IPS DF 6.9 (cell line): ENCODE measurements around the gene ITGB4.

ENCODE experiments used
- DNase-seq: peaks from one replicate; pipeline ENCODE4 v3.0.0-alpha.2; 2013; ENCODE audit warnings: low read depth, low spot score
- H3K27ac ChIP-seq: one replicate; pipeline ENCODE4 v1.5.1; 2013; ENCODE audit warnings: low read length, control low read depth
- H3K27me3 ChIP-seq: 2 replicates; pipeline ENCODE4 v1.6.1; 2013; ENCODE audit warnings: mild to moderate bottlenecking, low read length; ENCODE audit not compliant: control insufficient read depth, insufficient read depth
- H3K36me3 ChIP-seq: 2 replicates; pipeline ENCODE4 v1.6.1; 2013; ENCODE audit warnings: low read length; ENCODE audit not compliant: control insufficient read depth, insufficient read depth
- H3K4me1 ChIP-seq: 2 replicates; pipeline ENCODE4 v1.6.1; 2013; ENCODE audit warnings: low read length; ENCODE audit not compliant: control insufficient read depth, insufficient read depth
- H3K4me3 ChIP-seq: 2 replicates; pipeline ENCODE4 v1.5.1; 2013; ENCODE audit warnings: mild to moderate bottlenecking, low read length
- H3K9me3 ChIP-seq: 2 replicates; pipeline ENCODE4 v1.6.1; 2013; ENCODE audit warnings: low read length, inconsistent platforms; ENCODE audit not compliant: control insufficient read depth, insufficient read depth
- WGBS: extraction: QIAGEN DNeasy Blood & Tissue Kit; methylation state at CpG from one replicate; pipeline ENCODE4 v1.1.7; 2013; ENCODE audit warnings: mixed read lengths, missing lambda C conversion rate; ENCODE audit not compliant: insufficient read length, insufficient coverage; 5-methylcytosine and 5-hydroxymethylcytosine counted together

ITGB4 gene

DNA sequence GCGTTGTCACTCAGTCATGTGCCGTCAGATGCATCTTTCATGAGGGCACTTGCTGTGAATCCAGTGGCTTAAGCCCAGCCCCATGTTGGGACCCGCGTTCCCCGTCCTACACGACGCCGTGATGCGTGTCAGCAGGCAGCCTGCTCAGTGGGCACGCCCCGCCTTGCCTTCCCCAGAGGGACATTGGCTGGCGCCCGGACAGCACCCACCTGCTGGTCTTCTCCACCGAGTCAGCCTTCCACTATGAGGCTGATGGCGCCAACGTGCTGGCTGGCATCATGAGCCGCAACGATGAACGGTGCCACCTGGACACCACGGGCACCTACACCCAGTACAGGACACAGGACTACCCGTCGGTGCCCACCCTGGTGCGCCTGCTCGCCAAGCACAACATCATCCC lies 8.8 kb downstream of the ITGB4 start:
- no peak for DNase-seq
- no peak overlapping the region for H3K4me3 ChIP-seq
- H3K27me3 ChIP-seq: no peaks in the 10 kb centered on the region
- no peaks in the 10 kb centered on the region for H3K4me1 ChIP-seq
- H3K27ac ChIP-seq: no peak overlapping the region
- no peaks in the 10 kb centered on the region for H3K9me3 ChIP-seq
- no peaks in the 10 kb centered on the region for H3K36me3 ChIP-seq
- WGBS: no CpG with 5 or more reads among the region's 24 CpGs

DNA sequence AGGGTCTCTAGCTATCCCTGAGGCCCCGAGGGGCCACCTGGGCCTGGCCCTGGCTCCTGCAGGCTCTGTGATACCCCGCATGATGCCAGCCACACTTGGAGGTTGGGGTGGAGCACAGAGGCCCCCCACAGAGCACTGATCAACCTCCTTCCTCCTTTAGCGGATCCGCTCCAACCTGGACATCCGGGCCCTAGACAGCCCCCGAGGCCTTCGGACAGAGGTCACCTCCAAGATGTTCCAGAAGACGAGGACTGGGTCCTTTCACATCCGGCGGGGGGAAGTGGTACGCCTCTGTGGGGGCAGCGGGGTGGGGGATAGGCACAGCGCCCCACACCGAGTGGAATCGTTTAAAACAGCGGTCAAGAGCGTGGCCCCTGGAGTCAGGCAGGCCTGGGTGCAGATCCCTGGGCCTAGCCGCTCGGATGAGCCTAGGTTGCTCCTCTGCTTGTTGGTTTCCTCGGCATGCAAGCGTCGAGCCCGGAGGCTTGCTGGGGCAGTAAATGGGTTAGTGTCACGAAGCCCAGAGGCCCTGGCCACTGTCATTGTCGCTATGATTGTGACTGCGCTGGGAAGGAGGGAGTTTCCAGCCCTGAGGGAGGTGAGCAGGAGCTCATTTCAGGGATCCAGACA lies 9.9 kb downstream of the ITGB4 start:
- no CpG with 5 or more reads among the region's 26 CpGs for WGBS
- no peaks in the 10 kb centered on the region for H3K27me3 ChIP-seq
- DNase-seq: no peak
- H3K4me1 ChIP-seq: no peaks in the 10 kb centered on the region
- no peak overlapping the region for H3K4me3 ChIP-seq
- no peak overlapping the region for H3K27ac ChIP-seq
- H3K9me3 ChIP-seq: no peaks in the 10 kb centered on the region
- H3K36me3 ChIP-seq: no peaks in the 10 kb centered on the region

DNA sequence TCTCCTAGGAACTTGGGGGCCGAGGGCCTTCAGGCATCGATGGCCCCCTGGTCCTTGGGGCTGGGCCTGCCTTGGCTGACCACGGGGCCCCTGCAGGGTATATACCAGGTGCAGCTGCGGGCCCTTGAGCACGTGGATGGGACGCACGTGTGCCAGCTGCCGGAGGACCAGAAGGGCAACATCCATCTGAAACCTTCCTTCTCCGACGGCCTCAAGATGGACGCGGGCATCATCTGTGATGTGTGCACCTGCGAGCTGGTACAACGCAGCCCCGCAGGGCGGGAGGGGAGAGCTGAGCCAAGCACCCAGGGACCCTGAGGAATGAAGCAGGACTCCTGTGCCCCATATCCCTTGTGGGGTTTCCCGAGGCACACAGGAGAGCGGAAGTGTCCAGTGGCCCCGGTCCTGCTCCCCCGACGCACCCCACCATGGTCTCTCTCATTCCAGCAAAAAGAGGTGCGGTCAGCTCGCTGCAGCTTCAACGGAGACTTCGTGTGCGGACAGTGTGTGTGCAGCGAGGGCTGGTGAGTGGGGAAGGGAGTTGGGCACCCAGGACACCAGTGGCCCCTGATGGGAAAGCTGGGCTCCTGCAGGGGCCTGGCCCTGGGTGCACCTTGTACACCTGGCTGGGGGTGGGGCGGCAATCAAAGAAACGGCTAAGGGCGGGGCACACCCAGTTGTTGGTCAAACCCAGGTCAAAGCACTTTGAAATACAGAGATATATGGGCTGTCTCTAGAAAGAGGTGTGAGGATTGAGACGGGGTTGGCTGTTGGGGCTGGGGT lies 10.6 kb downstream of the ITGB4 start:
- WGBS: no CpG with 5 or more reads among the region's 31 CpGs
- H3K27ac ChIP-seq: no peak overlapping the region

DNA sequence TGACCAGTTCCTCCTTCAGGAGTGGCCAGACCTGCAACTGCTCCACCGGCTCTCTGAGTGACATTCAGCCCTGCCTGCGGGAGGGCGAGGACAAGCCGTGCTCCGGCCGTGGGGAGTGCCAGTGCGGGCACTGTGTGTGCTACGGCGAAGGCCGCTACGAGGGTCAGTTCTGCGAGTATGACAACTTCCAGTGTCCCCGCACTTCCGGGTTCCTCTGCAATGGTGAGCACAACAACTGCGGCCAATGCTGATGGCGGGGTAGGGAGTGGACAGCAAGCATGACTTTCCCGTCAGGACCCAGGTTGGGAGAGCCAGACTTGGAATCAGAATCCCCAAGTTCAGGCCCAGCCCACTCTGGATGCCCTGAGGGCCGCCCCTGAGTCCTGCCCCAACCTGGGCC lies 12.2 kb downstream of the ITGB4 start:
- Histone ChIP-seq H3K27me3 (no peaks in the 10 kb centered on the region), H3K27ac (no peak overlapping the region), H3K4me1 (no peaks in the 10 kb centered on the region), H3K36me3 (no peaks in the 10 kb centered on the region), H3K9me3 (no peaks in the 10 kb centered on the region), H3K4me3 (no peak overlapping the region)
- WGBS: no CpG with 5 or more reads among the region's 18 CpGs
- no peak for DNase-seq

More for the DNA sequence above, 10.6 kb downstream of the ITGB4 start:
- no peaks in the 10 kb centered on the region for H3K9me3 ChIP-seq
- no peaks in the 10 kb centered on the region for H3K36me3 ChIP-seq
- H3K4me1 ChIP-seq: no peaks in the 10 kb centered on the region
- no peak overlapping the region for H3K4me3 ChIP-seq
- H3K27me3 ChIP-seq: no peaks in the 10 kb centered on the region
- DNase-seq: no peak

DNA sequence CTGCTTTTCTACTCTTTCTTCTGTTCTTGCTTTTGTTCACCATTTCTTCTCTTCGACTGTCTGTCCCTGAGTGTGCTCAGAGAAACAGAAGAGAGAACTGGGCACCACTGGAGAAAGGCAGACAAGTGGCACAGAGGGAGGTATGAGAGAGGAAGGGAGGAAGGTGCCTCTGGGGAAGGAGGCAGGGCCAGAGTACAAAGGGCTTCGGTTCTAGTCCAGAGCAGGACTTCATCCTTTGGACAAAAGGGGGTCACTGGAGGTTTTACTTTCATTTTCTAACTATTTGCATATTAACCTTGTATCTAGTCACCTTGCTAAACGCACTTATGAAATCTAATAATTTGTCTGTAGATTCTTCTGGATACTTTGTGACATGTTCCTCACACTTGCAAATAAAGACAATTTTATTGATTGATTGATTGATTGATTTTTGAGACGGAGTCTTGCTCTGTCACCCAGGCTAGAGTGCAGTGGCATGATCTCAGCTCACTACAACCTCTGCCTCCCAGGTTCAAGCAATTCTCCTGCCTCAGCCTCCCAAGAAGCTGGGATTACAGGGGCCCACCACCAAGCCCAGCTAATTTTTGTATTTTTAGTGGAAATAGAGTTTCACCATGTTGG lies 13.5 kb downstream of the ITGB4 start:
- H3K4me1 ChIP-seq: no peaks in the 10 kb centered on the region
- no peak overlapping the region for H3K27ac ChIP-seq
- no peaks in the 10 kb centered on the region for H3K27me3 ChIP-seq
- H3K9me3 ChIP-seq: no peaks in the 10 kb centered on the region
- DNase-seq: no peak
- no peaks in the 10 kb centered on the region for H3K36me3 ChIP-seq
- WGBS: no CpG with 5 or more reads among the region's 4 CpGs
- no peak overlapping the region for H3K4me3 ChIP-seq

DNA sequence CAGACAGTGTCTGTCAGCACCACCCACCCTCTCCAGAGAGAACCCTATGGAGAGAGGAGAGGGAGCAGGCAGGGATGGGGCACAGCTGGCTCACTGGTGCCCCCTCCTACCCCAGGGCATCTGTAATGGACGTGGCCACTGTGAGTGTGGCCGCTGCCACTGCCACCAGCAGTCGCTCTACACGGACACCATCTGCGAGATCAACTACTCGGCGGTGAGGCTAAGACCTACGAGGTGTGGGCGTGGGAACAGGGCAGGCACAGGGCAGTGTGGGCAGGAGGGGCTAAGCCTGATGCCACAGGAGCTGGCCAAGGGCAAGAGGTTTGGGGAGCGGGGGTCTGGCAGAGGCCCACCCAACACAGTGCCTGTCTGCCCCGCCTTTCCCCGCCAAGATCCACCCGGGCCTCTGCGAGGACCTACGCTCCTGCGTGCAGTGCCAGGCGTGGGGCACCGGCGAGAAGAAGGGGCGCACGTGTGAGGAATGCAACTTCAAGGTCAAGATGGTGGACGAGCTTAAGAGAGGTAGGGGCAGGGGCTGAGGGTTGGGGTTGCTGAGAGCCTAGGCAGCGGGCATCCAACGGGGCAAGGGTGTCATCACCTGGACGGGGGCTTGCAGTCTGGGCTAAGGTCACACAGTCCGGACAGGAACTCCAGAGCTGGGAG lies 15.0 kb downstream of the ITGB4 start:
- no peaks in the 10 kb centered on the region for H3K9me3 ChIP-seq
- no peaks in the 10 kb centered on the region for H3K4me1 ChIP-seq
- no CpG with 5 or more reads among the region's 26 CpGs for WGBS
- no peak for DNase-seq
- H3K27me3 ChIP-seq: no peaks in the 10 kb centered on the region
- no peak overlapping the region for H3K27ac ChIP-seq
- no peak overlapping the region for H3K4me3 ChIP-seq
- no peaks in the 10 kb centered on the region for H3K36me3 ChIP-seq

DNA sequence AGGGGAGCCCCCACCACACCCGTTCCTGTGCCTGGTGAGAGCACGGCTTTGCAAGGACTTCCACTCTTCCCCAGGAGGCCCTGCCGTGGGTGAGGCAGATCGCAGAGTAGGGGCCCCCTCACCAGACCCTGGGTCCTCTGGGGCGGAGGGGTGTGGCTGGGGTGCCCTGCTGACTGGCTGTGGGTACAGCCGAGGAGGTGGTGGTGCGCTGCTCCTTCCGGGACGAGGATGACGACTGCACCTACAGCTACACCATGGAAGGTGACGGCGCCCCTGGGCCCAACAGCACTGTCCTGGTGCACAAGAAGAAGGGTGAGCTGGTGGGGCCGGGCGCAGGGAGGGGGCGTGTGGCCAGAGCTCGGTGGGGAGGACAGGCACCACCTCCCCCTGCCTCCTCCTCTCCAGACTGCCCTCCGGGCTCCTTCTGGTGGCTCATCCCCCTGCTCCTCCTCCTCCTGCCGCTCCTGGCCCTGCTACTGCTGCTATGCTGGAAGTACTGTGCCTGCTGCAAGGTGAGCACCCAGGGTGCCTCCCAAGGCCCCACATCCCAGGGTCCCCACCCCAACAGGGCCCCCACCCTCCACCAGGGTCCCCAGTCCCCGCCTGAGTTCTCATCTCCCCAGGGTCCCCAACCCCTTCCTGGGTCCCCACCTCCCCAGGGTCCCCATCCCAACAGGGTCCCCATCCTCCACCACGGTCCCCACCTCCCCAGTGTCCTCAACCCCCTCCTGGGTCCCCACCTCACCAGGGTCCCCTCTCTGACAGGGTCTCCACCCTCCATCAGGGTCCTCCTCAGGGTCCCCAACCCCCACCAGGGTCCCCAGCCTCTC lies 16.1 kb downstream of the ITGB4 start:
- no CpG with 5 or more reads among the region's 20 CpGs for WGBS
- Histone ChIP-seq H3K4me3 (no peak overlapping the region), H3K27me3 (no peaks in the 10 kb centered on the region), H3K36me3 (no peaks in the 10 kb centered on the region), H3K27ac (no peak overlapping the region), H3K9me3 (no peaks in the 10 kb centered on the region), H3K4me1 (no peaks in the 10 kb centered on the region)
- no peak for DNase-seq

DNA sequence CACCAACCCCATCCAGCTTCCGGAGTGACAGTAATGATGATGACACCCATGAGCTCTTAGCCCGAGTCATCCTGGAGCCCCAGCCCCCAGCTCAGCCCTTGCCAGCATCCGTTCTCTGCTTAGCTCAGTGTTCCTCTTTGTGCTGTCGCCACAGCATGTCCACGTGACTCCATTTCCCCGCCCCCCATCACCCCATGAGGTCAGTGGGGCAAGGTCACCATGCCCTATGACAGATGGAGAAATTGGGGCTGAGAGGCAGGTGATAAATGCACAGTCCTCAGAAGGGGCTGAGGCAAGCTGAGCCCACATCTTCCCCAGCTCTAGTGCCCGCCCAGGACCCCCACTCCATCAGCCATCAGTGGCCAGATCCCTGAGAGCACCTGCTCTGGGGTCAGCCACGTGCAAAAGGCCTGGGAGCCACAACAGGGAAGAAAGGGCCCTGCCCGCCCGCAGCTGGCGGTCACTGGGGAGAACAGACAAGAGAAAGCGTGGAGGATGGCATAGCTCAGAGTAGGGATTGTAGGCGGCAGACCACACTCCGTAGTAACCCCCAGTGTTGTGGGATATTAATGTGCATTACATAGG lies 17.1 kb downstream of the ITGB4 start:
- Histone ChIP-seq H3K27me3 (no peaks in the 10 kb centered on the region), H3K36me3 (no peaks in the 10 kb centered on the region), H3K27ac (no peak overlapping the region), H3K4me1 (no peaks in the 10 kb centered on the region), H3K9me3 (no peaks in the 10 kb centered on the region), H3K4me3 (no peak overlapping the region)
- WGBS: no CpG with 5 or more reads among the region's 14 CpGs
- no peak for DNase-seq

DNA sequence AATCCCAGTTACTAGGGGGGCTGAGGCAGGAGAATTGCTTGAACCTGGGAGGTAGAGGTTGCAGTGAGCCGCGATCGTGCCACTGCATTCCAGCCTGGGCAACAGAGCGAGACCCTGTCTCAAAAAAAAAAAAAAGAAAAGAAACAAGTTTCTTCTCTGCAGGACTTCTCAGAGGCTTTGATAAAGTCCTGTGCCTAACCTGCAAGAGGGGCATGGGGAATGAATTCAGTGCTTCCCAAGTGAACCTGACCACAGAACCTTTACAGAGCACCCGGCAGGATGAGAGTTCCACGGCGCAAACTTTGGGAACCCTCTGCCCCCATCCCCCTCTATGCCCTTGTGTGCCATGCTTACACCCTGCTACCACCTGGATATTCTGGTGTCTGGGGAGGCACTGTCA lies 17.9 kb downstream of the ITGB4 start:
- no peaks in the 10 kb centered on the region for H3K36me3 ChIP-seq
- no peak overlapping the region for H3K27ac ChIP-seq
- H3K4me3 ChIP-seq: no peak overlapping the region
- H3K27me3 ChIP-seq: no peaks in the 10 kb centered on the region
- no peak for DNase-seq
- no peaks in the 10 kb centered on the region for H3K4me1 ChIP-seq
- H3K9me3 ChIP-seq: no peaks in the 10 kb centered on the region
- WGBS: no CpG with 5 or more reads among the region's 7 CpGs
